NCI-H1048 (cell line): Measurements from ENCODE around the gene RFX1.

ENCODE experiments used
- DNase-seq: peaks from one replicate; lab custom pipeline; 2025; lab: John Stamatoyannopoulos, UW

RFX1 gene

DNA sequence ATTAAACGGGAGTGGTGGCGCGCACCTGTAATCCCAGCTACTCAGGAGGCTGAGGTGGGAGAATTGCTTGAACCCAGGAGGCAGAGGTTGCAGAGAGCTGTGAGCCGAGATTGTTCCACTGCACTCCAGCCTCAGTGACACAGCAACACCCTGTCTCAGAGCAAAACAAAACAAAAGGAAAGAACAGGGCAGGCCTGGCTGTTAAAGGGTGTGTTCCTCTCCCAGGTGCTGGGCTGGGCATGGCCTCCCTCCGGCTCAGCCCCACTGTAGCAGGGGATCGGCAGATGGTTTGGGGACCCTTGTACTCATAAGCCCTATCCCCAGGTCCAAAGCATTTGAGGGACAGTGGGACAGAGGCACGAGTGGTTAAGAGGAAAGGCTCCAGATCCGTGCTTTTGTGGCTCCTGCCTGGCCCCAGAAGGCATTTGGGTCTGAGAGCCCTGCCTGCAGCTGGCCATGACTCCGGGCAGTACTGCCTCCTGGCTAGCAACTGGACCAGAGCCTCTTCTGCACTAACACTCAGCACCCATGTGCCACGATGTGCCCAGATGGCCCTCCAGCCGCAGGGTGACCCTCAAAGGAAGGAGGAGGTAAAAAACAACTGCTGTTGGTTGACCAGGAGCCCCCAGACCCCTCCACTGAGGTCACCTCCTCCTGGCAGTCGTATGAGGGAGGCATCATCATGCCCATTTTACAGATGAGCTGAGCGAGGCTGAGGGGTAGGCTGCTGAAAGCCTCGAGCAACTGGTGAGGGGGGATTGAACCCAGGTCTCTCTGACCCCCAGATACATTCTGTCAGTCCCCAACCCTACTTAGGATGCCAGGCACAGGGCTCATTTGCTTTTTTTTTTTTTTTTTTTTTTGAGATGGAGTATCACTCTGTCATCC is 10.0 kb downstream of the RFX1 start:
- no peak for DNase-seq

DNA sequence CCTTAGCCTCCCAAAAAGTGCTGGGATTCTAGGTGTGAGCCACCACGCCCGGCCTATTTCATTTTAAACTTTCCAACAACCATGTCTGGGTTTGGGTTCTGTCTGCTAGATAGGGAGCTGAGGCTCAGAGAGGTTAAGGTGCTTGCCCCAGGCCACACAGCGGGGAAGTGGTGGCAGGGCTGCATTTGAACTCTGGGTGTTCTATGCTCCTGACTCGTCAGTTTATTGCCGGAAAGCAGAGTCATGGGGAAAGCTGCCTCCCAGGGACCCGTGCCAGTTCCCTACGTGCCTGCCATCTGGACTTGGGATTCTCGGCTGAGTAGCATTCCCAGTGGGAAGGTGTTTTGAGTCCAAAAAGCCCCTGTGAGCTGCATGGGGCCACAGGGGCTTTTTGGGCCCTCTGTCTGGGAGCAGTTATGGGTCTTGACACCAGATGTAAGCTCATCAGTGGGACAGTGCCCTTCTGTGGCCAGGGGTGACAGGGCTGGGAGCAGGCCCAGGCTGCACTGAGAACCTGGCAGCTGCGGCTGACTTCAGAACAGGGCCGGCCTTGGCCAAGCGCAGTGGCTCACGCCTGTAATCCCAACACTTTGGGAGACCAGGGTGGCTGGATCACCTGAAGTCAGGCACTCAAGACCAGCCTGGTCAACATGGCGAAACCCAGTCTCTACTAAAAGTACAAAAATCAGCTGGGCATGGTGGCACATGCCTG is 10.9 kb downstream of the RFX1 start:
- DNase-seq: no peak

DNA sequence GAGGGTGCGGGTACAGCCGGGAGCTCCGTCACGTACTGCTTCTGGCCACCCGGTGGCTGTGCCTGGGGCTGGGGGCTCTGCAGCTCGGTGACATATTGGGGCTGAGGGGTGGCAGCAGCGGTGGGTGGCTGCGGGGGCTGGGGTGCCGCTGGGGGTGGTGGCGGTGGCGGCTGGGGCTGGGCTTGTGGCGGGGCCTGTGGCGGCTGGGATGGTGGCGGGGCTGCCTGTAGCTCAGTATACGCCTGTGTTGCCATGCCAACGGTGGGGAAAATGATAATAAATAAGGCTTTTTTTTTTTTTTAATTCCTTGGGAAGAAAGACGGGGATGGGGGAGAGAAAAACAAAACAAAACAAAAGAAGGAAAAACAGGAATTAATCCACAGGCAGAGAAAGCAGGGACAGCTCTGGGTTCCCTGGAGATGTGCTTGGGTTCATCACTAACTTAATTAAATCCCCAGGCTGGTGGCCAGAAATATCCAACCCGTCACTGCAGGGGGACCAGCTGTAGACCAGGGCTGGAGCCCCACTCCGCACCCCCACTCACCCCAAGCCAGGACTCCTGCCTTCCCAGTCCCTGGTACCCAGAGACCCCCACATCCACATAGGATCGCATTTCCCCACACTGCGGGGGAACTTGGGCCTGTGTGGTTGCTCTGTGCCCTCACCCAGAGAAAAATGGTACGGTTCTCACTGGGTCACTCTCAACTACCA is 12.4 kb downstream of the RFX1 start:
- no peak for DNase-seq

DNA sequence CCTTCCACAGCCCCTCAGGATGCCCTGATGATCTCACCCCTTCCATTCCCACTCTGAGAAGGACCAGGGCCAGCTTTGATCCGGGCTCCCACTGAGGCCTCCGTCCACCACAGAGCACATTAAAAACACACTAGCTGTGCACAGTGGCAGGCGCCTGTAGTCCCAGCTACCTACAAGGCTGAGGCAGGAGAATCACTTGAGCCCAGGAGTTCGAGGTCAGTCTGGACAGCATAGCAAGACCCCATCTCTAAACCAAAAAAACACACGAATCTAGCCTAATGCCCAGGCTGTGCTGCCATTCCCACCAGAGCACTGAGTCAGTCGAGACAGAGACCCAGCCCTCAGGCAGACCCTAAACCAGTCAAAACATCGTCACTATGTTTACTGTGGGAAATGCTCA is 14.1 kb downstream of the RFX1 start:
- DNase-seq: no peak

- no peak for DNase-seq
Observed at GRCh38 chr19:13990085-13990484, 16.0 kb downstream of the RFX1 start.

- no peak for DNase-seq
Observed at GRCh38 chr19:13989487-13989886, 16.6 kb downstream of the RFX1 start.

- no peak for DNase-seq
Observed at GRCh38 chr19:13987101-13987890, 18.8 kb downstream of the RFX1 start.

DNA sequence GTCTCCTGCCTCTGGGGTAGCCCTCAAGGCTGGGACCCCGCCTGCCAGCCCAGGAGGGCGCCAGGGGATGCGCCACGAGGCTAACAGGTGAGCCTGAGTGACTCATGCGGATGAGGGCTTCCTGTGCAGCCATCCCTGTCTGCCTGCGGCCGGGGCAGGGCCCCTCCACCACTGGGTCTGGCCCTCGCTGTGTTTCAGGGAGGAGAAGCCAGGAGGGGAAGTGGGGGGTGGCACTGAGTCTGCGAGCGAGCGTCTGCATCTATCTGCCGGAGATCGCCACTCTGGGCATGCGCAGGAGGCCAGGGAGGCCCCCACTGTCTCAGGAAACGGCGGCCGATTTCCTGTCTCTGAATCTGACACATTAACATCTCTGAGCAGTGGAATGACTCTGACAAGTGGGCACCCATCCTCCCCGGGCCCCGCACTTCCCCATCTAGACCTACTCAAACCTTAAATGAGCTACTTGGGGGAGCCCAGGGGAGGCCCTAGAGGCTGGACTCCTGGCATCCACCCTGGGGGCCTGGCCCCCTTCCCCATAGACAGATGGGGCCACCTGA is 19.7 kb downstream of the RFX1 start:
- no peak for DNase-seq

DNA sequence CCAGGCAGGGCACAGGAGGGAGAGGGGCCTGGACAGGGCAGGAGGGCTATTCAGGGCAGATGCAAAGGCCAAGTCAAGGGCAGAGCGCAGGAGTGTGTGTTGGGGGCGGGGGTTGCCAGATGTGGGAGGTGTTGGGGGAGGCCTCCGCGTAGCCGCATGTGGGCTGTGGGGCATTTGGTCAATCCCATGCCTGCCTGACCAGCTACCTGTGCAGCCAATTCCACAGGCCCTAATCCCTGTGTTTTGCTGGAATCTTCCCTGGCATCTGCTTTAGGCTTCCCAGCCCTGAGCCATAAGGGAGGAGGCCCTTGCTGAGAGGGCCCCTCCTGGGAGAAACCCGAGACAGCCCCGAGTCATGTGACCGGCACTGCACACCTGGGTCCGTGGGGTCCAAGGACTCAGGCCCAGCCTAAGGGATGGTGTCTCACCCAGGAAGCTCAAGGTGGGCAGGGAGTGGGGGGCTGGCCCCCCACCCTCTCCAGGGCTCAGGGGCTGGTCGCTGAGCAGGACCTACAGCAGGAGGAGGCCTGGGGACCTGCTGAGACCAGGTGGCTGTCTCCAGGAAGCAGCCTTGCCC is 20.3 kb downstream of the RFX1 start:
- no peak for DNase-seq

DNA sequence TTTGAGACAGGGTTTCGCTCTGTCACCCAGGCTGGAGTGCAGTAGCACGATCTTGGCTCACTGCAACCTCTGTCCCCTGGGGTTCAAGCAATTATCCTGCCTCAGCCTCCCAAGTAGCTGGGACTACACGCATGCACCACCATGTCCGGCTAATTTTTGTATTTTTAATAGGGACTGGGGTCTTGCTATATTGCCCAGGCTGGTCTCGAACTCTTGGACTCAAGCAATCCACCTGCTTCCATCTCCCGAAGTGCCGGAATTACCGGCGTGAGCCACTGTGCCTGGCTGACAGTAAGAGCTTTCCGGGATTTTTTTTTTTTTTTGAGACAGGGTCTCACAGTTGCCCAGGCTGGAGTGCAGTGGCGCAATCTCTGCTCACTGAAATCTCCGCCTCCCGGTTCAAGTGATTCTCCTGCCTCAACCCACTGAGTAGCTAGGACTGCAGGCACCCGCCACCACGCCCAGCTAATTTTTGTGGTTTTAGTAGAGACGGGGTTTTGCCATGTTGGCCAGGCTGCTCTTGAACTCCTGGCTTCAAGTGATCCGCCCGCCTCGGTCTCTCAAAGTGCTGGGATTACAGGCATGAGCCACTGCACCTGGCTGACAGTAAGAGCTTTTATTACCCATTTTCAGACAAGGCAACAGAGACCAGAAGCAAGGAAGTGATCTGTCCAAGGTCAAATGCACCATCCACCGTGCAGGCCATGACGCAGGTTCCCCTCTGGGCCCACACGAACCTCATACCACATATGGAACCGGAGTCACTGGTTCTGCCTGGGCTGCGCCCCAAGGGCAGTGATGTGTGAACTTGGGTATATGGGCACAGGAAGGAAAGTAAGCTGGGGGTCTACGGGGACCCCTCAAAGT is 21.0 kb downstream of the RFX1 start:
- no peak for DNase-seq

GRCh38 chr19:13984186-13984585 is 21.9 kb downstream of the RFX1 start:
- DNase-seq: no peak

- no peak for DNase-seq
Observed at GRCh38 chr19:13983213-13983889, 22.8 kb downstream of the RFX1 start.

GRCh38 chr19:13982773-13983172 is 23.3 kb downstream of the RFX1 start:
- DNase-seq: no peak

DNA sequence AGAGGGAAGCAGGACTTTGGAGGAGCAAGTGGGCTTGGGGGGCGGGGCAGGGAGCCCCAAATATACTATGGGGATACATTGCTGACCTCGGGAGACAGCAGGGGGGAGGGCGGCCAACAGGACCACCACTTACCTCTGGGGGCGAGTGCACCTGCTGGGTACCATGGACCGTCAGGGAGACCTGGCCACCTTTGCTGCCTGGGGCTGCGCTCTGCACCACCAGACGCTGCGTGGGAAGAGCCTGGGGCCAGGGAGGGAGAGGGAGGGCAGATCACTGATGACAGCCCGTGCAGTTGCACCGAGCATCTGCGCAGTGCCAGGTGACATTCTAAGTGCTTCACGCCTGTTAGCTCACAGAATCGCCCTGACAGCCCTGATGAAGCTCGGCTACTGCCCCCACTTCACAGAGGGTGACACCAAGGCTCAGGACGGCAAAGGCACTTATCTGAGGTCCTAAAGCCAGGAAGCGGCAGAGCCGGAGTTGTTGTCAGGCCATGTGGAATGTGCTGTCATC is 24.1 kb downstream of the RFX1 start:
- DNase-seq: no peak

DNA sequence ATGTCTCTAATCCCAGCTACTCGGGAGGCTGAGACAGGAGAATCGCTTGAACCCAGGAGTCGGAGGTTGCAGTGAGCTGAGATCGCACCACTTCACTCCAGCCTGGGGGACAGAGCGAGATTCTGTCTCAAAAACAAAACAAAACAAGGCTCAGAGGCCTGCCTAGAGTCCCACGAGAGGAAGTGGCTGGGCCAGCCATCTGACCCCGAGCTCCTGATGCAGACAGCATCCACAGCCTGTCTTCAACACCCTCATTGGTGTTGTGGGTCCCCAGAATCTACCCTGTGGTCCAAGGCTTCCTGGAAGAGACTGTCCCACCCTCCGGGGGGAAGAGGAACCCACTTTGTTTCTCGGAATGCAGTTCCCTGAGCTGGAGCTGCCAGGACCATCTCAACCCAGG is 24.7 kb downstream of the RFX1 start:
- DNase-seq: no peak

DNA sequence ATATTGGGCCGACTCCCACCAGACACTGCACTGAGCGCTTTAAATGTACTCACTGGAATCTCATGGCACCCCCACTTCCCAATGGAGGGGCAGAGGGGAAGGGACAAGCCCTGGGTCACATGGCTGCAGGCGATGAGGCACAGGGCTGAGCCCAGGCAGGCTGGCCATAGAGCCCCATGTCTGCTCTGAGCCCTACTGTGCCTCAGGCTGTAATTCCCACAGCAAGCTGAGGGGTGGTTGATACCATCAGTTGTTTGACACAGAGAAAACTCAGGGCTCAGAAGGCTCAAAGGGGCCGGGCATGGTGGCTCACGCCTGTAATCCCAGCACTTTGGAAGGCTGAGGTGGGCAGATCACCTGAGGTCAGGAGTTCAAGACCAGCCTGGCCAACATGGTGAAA is 25.1 kb downstream of the RFX1 start:
- DNase-seq: no peak

DNA sequence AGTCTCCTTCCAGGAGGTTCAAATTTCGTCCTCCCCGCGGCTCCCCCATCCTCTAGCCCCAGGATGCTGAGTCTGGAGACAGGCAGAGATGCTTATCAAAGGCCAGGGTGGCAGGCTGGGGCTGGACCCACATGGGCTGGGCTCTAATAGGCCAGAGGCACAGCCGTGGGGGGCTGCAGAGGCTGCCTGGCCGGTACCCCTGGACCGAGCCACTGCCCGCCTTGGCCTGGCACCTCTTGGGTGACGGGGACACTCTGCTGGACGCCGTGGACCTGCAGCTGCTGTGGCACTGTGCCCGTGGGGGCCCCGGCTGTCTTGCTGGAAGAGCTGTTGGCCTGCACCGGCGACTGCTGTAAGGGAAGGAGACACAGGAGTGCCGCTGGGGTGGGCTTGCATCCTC is 25.8 kb downstream of the RFX1 start:
- DNase-seq: no peak

DNA sequence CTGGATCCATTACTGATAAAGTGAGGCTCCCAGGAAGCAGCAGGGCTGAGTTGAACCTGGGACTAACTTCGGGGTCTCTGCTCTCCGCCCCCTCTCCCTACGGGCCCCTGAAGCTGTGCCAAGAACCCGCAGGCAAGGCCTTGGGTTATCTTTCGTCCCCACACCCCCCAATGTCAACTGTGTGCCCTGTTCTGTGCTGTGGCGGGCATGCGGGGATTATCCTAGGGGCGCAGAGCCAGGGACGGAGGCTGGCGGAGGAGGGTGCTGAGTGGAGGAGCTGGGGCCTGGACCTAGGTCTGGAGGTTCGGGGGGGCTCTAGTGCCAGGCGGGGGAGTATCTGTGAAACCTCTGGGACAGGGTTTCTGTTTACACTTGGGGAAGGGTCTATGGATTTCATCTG is 26.4 kb downstream of the RFX1 start:
- DNase-seq: no peak

DNA sequence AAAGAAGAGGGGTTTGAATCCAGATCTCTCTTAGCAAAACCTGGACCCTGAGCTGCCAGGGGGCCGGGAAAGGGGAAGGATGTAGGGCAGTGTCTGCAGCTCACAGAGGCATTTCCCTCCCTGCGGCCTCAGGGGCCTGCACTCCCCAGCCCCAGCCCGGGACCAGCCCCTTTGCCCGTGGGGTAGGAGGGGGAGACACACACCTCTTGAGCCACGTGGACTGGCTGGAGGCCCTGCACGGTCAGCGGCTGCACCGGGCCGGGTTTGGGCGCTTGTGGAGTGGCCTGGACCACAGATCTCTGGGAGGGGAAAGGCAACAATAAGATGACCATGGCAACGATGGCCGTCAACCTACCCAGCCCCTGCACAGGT is 26.9 kb downstream of the RFX1 start:
- no peak for DNase-seq
